Spleen (tissue), 11 donors: ENCODE results near the gene RNF43. TPM values are rescaled to one million over a fixed set of nuclear protein-coding genes. Genes with fewer than 3 reads are reported as not detected.

Experiments
- DNase-seq: peaks from one replicate; pipeline ENCODE4 v3.0.0-alpha.2; 2020
- H3K27ac ChIP-seq, 8 donors: fragments of 200-600 bp; sonication (generic) in 7 of 8; 1 replicate in 4 of 8; 2 replicates in 4 of 8; pipeline versions ENCODE4 v1.5.0 to v1.8.0; 2016 to 2021; ENCODE audit warnings: inconsistent platforms in 4 of 8, mild to moderate bottlenecking in 4 of 8, moderate library complexity in 1 of 8
- H3K27me3 ChIP-seq, 7 donors: fragments of 200-600 bp; sonication (generic) in 6 of 7; replicated peaks in 1 of 7; 1 replicate in 4 of 7; 2 replicates in 3 of 7; pipeline versions ENCODE4 v1.5.0 to v1.8.0; 2016 to 2021; ENCODE audit warnings: inconsistent platforms in 3 of 7, mild to moderate bottlenecking in 1 of 7
- H3K36me3 ChIP-seq, 6 donors: fragments of 200-600 bp; sonication (generic) in 5 of 6; 1 replicate in 4 of 6; 2 replicates in 2 of 6; pipeline versions ENCODE4 v1.5.0 to v1.8.0; 2016 to 2021; ENCODE audit warnings: inconsistent platforms in 2 of 6
- H3K4me1 ChIP-seq, 6 donors: fragments of 200-600 bp; sonication (generic) in 5 of 6; 1 replicate in 3 of 6; 2 replicates in 3 of 6; pipeline versions ENCODE4 v1.5.0 to v1.8.0; 2016 to 2021; ENCODE audit warnings: inconsistent platforms in 3 of 6
- H3K4me3 ChIP-seq, 8 donors: fragments of 200-600 bp; sonication (generic) in 7 of 8; 1 replicate in 4 of 8; 2 replicates in 4 of 8; pipeline versions ENCODE4 v1.5.0 to v1.8.0; 2016 to 2021; ENCODE audit warnings: inconsistent platforms in 4 of 8, mild to moderate bottlenecking in 4 of 8, moderate library complexity in 2 of 8
- H3K9me3 ChIP-seq, 8 donors: fragments of 200-600 bp; sonication (generic) in 7 of 8; 1 replicate in 4 of 8; 2 replicates in 4 of 8; pipeline versions ENCODE4 v1.5.0 to v1.8.0; 2016 to 2021; ENCODE audit warnings: inconsistent platforms in 4 of 8
- POLR2A ChIP-seq, 3 donors: fragments of 450-650 bp; IDR thresholded peaks; one replicate each; pipeline ENCODE4 v1.5.1; 2017; ENCODE audit warnings: antibody characterized with exemption in 3 of 3, mild to moderate bottlenecking in 1 of 3
- POLR2AphosphoS5 ChIP-seq, 3 donors: sonication (generic); formaldehyde crosslinking; IDR thresholded peaks; one replicate each; pipeline ENCODE4 v1.5.1; 2017; ENCODE audit warnings: antibody characterized with exemption in 3 of 3
- WGBS, 5 donors: extraction: QIAGEN DNeasy Blood & Tissue Kit in 3 of 5; methylation state at CpG; one replicate each; pipeline versions ENCODE4 v1.1.5 to v1.1.7; 2013 to 2018; 5-methylcytosine and 5-hydroxymethylcytosine counted together
- intact Hi-C: fragments of 100-400 bp; cut with DNase I; formaldehyde crosslinking; loops from one replicate; pipeline ENCODE4 v1.15.0; 2023; ENCODE audit warnings: low total_unique reads
- polyA plus RNA-seq, 3 donors: library from polyadenylated mRNA; stranded (reverse); fragments of 200-250 nt; gene quantifications; one replicate each; pipeline ENCODE4 v1.2.1, GENCODE V29; 2013
- total RNA-seq, 7 donors: library from RNA; depleted of rRNA in 3 of 7; stranded (reverse); fragments of >200 nt in 3 of 7; fragmentation: NEBNext Ultra II Directional in 4 of 7; extraction: Animal tissue kit (Norgen Biotek cat#: 25700) in 4 of 7; gene quantifications; one replicate each; pipeline versions ENCODE4 v1.1.0 to v1.2.1, GENCODE V29; 2016 to 2021
- TF ChIP-seq, protein P1 (sequence below), 11 experiments: fragments of 200-600 bp in 7 of 11; fragments of 450-650 bp in 4 of 11; sonication (generic) in 4 of 11; IDR thresholded peaks in 8 of 11; conservative IDR thresholded peaks in 3 of 11; 1 replicate in 7 of 11; 2 replicates in 4 of 11; pipeline versions ENCODE4 v1.4.0 to v1.8.0; 2016 to 2021; ENCODE audit warnings: antibody characterized with exemption in 11 of 11, inconsistent platforms in 4 of 11, mild to moderate bottlenecking in 1 of 11
- donor health status: healthy with polysubstance abuse.
- donor health status: DM: no; HTN: no; CAD: no; lungs with moderate emphysema.
- donor health status: DM: no; HTN: no; CAD: no.
- donor health status: Bipolar disorder and iron deficiency.
- donor health status: healthy.
- donor health status: DM: no; HTN: no; CAD: no.
- donor health status: DM: yes; HTN: yes; CAD: no.

The RNF43 gene
- total and polyA plus RNA-seq, 10 donors = 0.38 to 1.8 (median 0.71) TPM

DNA sequence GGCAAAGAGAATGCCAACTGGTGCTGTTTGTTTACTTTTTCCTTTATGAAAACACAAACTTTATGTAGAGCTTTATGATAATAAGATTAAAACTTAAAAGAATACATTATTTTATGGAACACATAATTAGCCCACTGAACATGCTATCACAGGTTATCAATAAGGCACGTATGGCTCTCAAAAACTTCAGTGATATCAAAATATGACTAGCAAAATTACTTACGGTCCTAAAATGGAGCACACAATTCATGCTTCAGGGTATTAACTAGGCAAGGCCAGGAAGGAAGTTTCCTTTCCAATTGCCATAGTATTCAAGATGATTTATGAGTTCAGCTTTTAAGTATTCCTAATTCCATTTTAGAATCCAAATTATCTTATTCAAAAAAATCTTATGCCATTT is 3.6 kb downstream of the RNF43 start:
- TF ChIP-seq POLR2A (IDR thresholded peaks at IDR 0.05) = no peak
- TF ChIP-seq, protein P1, sequence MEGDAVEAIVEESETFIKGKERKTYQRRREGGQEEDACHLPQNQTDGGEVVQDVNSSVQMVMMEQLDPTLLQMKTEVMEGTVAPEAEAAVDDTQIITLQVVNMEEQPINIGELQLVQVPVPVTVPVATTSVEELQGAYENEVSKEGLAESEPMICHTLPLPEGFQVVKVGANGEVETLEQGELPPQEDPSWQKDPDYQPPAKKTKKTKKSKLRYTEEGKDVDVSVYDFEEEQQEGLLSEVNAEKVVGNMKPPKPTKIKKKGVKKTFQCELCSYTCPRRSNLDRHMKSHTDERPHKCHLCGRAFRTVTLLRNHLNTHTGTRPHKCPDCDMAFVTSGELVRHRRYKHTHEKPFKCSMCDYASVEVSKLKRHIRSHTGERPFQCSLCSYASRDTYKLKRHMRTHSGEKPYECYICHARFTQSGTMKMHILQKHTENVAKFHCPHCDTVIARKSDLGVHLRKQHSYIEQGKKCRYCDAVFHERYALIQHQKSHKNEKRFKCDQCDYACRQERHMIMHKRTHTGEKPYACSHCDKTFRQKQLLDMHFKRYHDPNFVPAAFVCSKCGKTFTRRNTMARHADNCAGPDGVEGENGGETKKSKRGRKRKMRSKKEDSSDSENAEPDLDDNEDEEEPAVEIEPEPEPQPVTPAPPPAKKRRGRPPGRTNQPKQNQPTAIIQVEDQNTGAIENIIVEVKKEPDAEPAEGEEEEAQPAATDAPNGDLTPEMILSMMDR (IDR thresholded peaks at IDR 0.05 in 8 of 11, conservative IDR thresholded peaks at IDR 0.05 in 3 of 11) = no peak
- no peak for TF ChIP-seq POLR2AphosphoS5 (IDR thresholded peaks at IDR 0.05)
- no peaks in the 10 kb centered on the region for H3K36me3 ChIP-seq
- DNase-seq = no peak
- 67 to 76% (median 73%) methylated on average over 2 of the region's 2 CpGs for WGBS, 5 donors
- intact Hi-C loops = loop anchor here (10.0 kb wide), 1 partner anchor 99 kb away; no protein-coding TSS in a partner anchor
- peaks cover 0 to 19% (median 14%) of the 10 kb centered on the region in 6 donors for H3K4me1 ChIP-seq
- no peaks in the 10 kb centered on the region for H3K27me3 ChIP-seq
- no peak overlapping the region for H3K27ac ChIP-seq
- H3K4me3 ChIP-seq = no peak overlapping the region
- H3K9me3 ChIP-seq = no peaks in the 10 kb centered on the region

DNA sequence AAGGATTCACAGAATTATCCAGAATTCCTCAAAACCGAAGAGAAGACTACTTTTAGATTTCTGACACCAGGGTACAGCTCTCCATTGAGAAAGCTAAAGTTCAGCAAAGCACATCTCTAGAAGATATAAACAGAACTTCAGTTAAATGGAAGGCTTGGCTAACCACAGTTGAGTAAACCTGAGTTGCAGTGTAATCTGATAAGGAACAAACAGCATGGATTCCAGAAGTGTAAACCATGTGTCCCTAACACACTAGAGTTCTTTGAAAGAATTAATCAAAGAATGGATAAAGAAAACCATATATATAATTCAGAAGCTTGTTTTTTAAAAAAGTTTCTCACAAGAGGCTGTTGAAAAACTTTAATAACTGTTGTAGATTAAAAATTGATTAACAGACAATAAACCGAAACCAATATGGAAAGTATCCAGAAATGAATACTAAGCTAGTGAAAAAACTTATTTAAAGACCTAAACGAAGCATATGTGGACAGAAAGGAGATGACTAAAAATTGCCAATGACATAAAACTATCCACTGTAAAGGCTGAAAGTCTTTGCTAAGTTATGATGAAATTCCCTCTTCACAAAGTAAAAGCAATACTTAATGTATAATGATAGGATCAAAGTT is 4.3 kb downstream of the RNF43 start:
- peaks cover 0 to 14% (median 12%) of the 10 kb centered on the region in 6 donors for H3K4me1 ChIP-seq
- intact Hi-C loops = loop anchor here (10.0 kb wide), 1 partner anchor 98 kb away; no protein-coding TSS in a partner anchor
- 71 to 91% (median 81%) methylated on average over 3 of the region's 3 CpGs for WGBS, 5 donors
- TF ChIP-seq, protein P1 (IDR thresholded peaks at IDR 0.05 in 8 of 11, conservative IDR thresholded peaks at IDR 0.05 in 3 of 11) = no peak
- TF ChIP-seq POLR2AphosphoS5 (IDR thresholded peaks at IDR 0.05) (no peak), POLR2A (IDR thresholded peaks at IDR 0.05) (no peak)
- no peak overlapping the region for H3K4me3 ChIP-seq
- no peaks in the 10 kb centered on the region for H3K36me3 ChIP-seq
- no peak for DNase-seq
- H3K27me3 ChIP-seq = no peaks in the 10 kb centered on the region
- H3K9me3 ChIP-seq = no peaks in the 10 kb centered on the region
- H3K27ac ChIP-seq = no peak overlapping the region

DNA sequence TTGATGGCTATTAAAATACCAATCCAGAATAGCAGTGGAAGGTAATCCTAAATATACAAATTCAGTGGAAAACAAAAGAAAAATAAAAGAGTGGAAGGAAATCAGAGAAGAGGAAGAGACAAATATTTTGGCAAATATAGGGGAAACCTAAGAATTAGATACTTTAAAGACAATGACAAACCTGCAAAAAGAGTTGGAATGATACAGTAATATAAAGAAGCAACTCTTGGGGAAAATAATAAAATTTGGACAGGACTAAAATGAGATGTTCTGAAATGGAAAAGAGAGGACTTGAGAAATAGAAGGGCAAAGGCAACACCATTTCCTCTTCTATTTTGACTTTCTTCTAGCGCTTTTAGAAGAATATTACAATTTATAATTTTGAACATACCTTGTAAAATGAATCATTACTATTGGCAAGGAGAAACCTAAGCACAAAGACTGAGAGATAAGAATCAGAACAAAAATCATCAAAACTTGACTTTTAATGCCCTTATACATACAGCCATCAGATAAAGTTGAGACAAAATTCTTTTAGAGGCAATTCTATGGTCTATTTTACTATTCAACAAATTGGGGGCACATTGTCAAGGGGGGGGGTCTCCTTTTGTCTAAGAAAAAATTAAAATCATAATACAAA is 5.2 kb downstream of the RNF43 start:
- no peaks in the 10 kb centered on the region for H3K9me3 ChIP-seq
- TF ChIP-seq POLR2AphosphoS5 (IDR thresholded peaks at IDR 0.05) = no peak
- no peak for TF ChIP-seq POLR2A (IDR thresholded peaks at IDR 0.05)
- TF ChIP-seq, protein P1 (IDR thresholded peaks at IDR 0.05 in 8 of 11, conservative IDR thresholded peaks at IDR 0.05 in 3 of 11) = no peak
- intact Hi-C loops = loop anchor here (10.0 kb wide), 1 partner anchor 97 kb away; no protein-coding TSS in a partner anchor
- no peak overlapping the region for H3K4me3 ChIP-seq
- peaks cover 0 to 5% (median 3%) of the 10 kb centered on the region in 6 donors for H3K4me1 ChIP-seq
- no peak overlapping the region for H3K27ac ChIP-seq
- no peaks in the 10 kb centered on the region for H3K27me3 ChIP-seq
- H3K36me3 ChIP-seq = no peaks in the 10 kb centered on the region
- 85 to 100% (median 92%) methylated on average over 1 of the region's 1 CpG for WGBS, 5 donors
- no peak for DNase-seq

DNA sequence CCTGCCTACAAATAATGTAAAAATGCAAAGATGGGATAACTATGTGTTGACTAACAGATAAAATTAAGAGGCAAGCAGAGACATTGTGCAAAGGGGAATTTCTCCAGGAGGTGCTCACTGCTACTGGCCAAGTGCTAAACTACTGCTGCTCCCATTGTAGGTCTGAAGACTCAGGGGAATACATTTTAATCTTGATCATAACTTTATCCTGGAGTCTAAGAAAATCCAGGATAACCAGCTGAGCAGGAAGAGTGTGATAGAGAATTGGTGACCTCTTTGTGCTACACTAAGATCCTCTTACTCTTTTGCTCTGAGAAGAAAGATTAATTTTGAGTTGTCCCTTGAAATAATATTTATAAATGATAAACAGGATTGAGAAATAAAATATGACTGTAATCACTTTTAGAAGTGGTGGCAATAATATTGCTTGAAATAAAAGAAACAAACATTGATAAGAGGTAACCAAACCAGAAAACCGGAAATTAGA is 5.9 kb downstream of the RNF43 start:
- TF ChIP-seq POLR2AphosphoS5 (IDR thresholded peaks at IDR 0.05) (no peak), POLR2A (IDR thresholded peaks at IDR 0.05) (no peak)
- TF ChIP-seq, protein P1 (IDR thresholded peaks at IDR 0.05 in 8 of 11, conservative IDR thresholded peaks at IDR 0.05 in 3 of 11) = no peak
- Histone ChIP-seq H3K9me3 (no peaks in the 10 kb centered on the region), H3K4me1 (no peaks in the 10 kb centered on the region), H3K27ac (no peak overlapping the region), H3K36me3 (no peaks in the 10 kb centered on the region), H3K4me3 (no peak overlapping the region), H3K27me3 (no peaks in the 10 kb centered on the region)
- DNase-seq = no peak
- intact Hi-C loops = loop anchor here (10.0 kb wide), 1 partner anchor 97 kb away; no protein-coding TSS in a partner anchor
- 76 to 87% (median 84%) methylated on average over 1 of the region's 1 CpG for WGBS, 5 donors
